ENCODE results near the gene PTPRH.
"Not testable (repeated sequence)": the region's sequence is repeated elsewhere in the genome, so short reads cannot be mapped to it uniquely, and the experiment has no call there.

The PTPRH gene

DNA sequence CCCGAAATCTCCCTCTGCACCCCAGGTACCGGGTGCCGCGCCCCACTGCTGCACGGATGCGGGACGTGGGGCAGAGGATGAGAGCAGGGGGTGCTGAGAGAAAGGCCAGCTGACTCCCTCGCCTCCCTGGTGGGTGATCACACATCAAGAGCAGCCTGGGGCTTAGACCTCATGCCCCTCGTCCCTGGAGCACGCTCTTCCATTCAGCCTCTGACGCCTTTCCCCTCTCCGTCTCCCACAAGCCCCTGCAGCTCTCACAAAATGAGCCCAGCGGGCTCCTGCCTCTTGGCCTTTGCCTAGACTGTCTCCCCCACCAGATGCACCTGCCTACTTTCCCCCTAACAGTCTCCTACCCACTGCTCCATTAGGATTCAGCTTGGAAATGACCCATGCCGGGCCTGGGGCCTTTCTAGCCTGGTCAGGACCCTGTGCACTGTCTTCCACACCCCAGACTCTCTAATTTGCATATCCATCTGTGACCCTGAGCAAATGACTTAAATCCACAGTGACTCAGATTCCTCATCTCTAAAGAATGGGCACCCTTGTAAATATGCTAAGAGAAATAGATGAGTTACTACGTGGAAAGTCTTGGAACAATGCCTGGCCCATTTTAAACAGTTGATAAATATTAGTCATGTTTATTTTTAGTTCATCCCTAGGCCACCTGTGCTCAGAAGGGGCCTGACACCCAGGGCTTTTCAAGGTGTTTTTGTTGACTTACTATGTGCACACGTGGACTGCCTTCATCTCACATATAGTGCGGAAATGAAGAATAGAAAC is 582 bp upstream of the PTPRH start:
- Histone ChIP-seq H3K27me3 (peaks cover 43% of the 10 kb centered on the region), H3K9me3 (no peaks in the 10 kb centered on the region), H3K4me3 (ENCODE audit: low read depth in 1 of 2, low read length in 1 of 2) (no peak overlapping the region), H3K4me1 (ENCODE audit: control insufficient read depth in 1 of 2, insufficient read depth in 1 of 2, low read depth in 1 of 2, low read length in 1 of 2) (no peaks in the 10 kb centered on the region), H3K36me3 (no peaks in the 10 kb centered on the region), H3K27ac (no peak overlapping the region)
- TF ChIP-seq, protein P1, sequence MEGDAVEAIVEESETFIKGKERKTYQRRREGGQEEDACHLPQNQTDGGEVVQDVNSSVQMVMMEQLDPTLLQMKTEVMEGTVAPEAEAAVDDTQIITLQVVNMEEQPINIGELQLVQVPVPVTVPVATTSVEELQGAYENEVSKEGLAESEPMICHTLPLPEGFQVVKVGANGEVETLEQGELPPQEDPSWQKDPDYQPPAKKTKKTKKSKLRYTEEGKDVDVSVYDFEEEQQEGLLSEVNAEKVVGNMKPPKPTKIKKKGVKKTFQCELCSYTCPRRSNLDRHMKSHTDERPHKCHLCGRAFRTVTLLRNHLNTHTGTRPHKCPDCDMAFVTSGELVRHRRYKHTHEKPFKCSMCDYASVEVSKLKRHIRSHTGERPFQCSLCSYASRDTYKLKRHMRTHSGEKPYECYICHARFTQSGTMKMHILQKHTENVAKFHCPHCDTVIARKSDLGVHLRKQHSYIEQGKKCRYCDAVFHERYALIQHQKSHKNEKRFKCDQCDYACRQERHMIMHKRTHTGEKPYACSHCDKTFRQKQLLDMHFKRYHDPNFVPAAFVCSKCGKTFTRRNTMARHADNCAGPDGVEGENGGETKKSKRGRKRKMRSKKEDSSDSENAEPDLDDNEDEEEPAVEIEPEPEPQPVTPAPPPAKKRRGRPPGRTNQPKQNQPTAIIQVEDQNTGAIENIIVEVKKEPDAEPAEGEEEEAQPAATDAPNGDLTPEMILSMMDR (IDR thresholded peaks at IDR 0.05) = no peak

DNA sequence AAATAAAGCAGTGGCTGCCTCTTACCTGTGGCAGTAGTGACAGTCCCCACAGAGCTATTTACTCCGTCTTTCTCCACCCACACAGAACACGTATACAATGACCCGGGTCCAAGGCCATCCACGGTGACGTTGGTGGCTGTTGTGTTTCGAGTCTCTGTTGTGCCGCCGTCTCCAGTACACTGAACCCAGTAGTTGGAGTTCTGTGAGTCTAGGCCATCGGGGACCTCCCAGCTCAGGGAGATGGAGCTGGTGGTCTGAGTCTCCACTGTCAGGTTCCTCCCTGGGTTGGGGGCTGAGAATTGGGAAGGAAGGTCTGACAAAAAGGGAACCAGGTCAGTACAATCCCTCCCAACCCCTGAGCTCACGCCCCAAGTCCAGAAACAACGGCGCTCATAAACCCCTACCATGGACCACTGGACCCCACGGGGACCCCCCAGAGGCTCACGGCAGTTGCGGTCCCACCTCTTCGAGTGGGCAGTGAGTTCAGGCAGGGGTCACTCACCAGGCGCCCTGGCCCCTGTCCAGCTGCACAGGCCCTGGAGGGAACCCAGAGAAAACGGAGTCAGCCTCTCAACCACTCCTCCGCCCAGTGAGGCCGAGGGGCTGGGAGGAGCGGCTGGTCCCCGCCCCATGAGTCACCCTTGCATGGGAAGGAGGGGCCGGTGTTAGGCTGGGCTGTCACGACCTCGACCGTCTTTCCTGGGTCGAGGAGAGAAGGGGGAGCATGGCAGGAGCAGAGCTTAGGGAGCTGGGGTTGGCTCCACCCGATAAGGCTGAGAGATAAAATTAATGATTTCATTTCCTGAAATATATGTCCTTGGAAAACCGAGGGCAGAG is 2.4 kb downstream of the PTPRH start:
- peaks cover 59% of the 10 kb centered on the region for H3K27me3 ChIP-seq
- H3K36me3 ChIP-seq = no peaks in the 10 kb centered on the region
- no peaks in the 10 kb centered on the region for H3K9me3 ChIP-seq
- H3K4me1 ChIP-seq (ENCODE audit: control insufficient read depth in 1 of 2, insufficient read depth in 1 of 2, low read depth in 1 of 2, low read length in 1 of 2) = no peaks in the 10 kb centered on the region
- H3K27ac ChIP-seq = no peak overlapping the region
- no peak overlapping the region for H3K4me3 ChIP-seq (ENCODE audit: low read depth in 1 of 2, low read length in 1 of 2)
- TF ChIP-seq, protein P1 (IDR thresholded peaks at IDR 0.05) = no peak

DNA sequence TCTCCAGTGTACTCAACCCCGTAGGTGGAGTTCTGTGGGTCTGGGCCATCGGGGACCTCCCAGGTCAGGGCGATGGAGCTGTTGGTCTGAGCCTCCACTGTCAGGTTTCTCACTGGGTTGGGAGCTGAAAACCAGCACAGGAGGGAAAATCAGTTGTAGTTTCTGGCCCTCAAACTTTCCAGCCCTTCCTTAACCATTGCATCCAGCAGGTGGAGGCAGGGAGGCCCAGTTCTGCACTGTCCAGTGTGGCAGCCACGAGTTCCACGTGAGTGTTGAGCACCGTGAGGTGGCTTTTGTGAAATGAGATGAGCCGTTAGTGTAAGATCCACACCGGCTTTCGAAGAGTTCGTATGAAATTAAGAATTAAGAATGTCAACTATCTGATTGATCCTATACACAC is 7.1 kb downstream of the PTPRH start:
- not testable (repeated sequence) for H3K9me3 ChIP-seq; H3K4me1 ChIP-seq (ENCODE audit: control insufficient read depth in 1 of 2, insufficient read depth in 1 of 2, low read depth in 1 of 2, low read length in 1 of 2); H3K36me3 ChIP-seq; H3K27ac ChIP-seq; H3K4me3 ChIP-seq (ENCODE audit: low read depth in 1 of 2, low read length in 1 of 2)
- H3K27me3 ChIP-seq = peaks cover 54% of the 10 kb centered on the region

DNA sequence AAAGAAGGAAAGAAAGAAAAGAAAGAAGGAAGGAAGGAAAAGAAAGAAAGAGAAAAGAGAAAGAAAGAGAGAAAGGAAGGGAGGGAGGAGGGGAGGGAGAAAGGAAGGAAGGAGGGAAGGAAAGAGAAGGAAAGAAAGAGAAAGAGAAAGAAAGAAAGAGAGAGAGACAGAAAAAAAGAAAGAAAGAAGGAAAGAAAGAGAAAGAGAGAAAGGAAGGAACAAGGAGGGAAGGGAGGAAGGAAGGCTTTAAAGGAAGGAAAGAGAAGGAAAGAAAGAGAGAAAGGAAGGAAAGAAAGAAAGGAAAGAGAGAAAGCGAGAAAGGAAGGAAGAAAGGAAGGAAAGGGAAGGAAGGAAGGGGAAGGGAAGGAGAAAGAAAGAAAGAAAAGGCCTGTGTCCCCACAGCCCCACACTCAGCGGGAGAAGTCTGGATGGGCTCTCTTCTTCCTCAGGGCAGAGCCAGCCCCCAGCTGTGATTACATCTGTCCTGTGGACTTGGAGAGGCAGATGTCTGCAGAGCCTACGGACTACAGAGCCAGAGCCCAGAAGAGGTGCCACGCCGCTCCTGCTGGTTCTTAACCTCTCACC is 9.6 kb downstream of the PTPRH start:
- Histone ChIP-seq H3K27me3 (peaks cover 32% of the 10 kb centered on the region), H3K4me3 (ENCODE audit: low read depth in 1 of 2, low read length in 1 of 2) (no peak overlapping the region), H3K27ac (no peak overlapping the region), H3K9me3 (no peaks in the 10 kb centered on the region), H3K4me1 (ENCODE audit: control insufficient read depth in 1 of 2, insufficient read depth in 1 of 2, low read depth in 1 of 2, low read length in 1 of 2) (no peaks in the 10 kb centered on the region), H3K36me3 (no peaks in the 10 kb centered on the region)
- TF ChIP-seq, protein P1 (IDR thresholded peaks at IDR 0.05) = no peak

DNA sequence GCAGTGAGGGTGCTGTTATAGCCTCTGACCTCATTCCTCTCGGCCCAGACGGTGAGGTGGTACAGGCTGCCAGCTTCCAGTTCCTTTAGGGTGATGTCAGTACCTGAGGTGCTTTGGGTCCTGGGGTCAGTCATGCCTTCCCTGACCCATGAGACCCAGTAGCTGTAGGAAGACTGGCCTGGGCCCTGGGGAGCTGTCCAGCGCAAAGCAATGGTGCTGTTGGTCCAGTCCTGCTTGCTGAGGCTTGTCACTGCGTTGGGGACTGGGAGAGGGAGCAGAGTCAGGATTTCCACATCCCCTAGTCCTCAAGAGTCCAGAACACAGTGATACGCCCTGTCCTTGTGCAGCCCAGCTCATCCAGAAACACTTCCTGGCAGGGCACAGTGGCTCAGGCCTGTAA is 10.7 kb downstream of the PTPRH start:
- Histone ChIP-seq H3K4me1 (ENCODE audit: control insufficient read depth in 1 of 2, insufficient read depth in 1 of 2, low read depth in 1 of 2, low read length in 1 of 2) (no peaks in the 10 kb centered on the region), H3K4me3 (ENCODE audit: low read depth in 1 of 2, low read length in 1 of 2) (no peak overlapping the region), H3K36me3 (no peaks in the 10 kb centered on the region), H3K9me3 (no peaks in the 10 kb centered on the region), H3K27ac (no peak overlapping the region), H3K27me3 (peaks cover 33% of the 10 kb centered on the region)
- TF ChIP-seq, protein P1 (IDR thresholded peaks at IDR 0.05) = no peak

DNA sequence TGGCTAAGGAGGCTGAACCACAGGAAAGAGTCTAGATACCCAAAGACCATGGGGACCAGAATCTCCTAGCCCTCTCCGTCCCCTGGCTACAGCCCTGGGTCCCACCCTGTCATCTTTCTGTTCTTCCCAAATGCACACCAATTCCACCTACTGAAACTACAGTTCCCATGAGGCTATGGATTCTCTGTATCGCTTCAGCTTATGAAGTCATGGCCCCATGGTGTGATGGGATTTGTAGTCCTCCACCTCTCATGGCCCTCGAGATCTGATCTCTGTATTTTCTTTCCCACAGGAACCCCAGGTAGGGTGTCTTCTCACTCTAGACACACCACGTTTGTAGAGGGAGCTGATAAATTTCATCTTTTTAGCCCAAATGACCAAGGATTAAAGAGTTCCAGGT is 11.8 kb downstream of the PTPRH start:
- H3K27me3 ChIP-seq = peaks cover 40% of the 10 kb centered on the region

More for the DNA sequence above, 11.8 kb downstream of the PTPRH start:
- no peaks in the 10 kb centered on the region for H3K36me3 ChIP-seq
- no peaks in the 10 kb centered on the region for H3K9me3 ChIP-seq
- TF ChIP-seq, protein P1 (IDR thresholded peaks at IDR 0.05) = no peak
- H3K4me3 ChIP-seq (ENCODE audit: low read depth in 1 of 2, low read length in 1 of 2) = no peak overlapping the region
- no peak overlapping the region for H3K27ac ChIP-seq
- no peaks in the 10 kb centered on the region for H3K4me1 ChIP-seq (ENCODE audit: control insufficient read depth in 1 of 2, insufficient read depth in 1 of 2, low read depth in 1 of 2, low read length in 1 of 2)
